HG03097 (cell line): Measurements from ENCODE around the gene SMIM45.

ENCODE experiments used
- ATAC-seq: cut with Tn5 transposase; IDR thresholded peaks from one replicate; pipeline ENCODE4 v1.9.1; 2021; ENCODE audit not compliant: unreplicated experiment, low FRiP score

The SMIM45 gene

DNA sequence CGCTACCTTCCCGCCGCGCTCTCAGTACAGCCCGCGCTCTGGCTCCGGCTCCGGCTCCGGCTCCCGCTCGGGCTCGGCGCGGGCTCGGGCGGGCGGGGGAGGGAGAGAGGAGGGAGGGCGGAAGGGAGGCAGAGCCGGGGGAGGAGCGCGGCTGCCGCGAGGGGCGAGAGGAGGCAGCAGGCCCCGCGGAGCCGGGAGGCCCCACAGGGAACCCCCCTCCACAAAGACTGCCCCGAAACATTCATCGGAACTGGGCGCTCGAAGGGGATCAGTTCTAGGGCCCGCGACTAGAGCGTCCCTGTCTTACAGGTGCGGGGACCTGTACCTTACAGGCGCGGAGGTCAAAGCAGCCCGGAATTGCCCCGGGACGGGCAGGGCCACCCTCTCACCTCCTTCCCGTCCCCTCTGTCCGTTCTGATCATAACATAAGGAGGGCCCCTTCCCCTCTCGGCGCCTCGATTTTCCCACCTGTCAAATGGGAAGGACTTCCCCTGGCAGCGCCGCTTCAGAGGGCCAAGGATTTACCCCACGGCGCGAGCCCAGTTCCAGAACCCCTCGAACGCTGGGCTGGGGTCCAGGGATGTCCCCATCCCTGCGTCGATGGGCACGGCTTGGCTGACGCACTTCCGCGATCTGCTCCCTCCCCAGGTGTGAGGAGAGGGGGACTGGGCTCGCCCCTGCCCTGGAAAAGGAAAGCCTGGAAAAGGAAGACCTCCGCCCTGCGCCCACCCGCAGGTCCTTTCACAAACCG lies 36.7 kb upstream of the SMIM45 start, which contains the start of gene SHISA8:
Gene SHISA8 (minus strand): TSS at position 40 of the 751 bp plus-strand sequence. CDS start 407 bp downstream, outside the sequence.
- no peak for ATAC-seq

DNA sequence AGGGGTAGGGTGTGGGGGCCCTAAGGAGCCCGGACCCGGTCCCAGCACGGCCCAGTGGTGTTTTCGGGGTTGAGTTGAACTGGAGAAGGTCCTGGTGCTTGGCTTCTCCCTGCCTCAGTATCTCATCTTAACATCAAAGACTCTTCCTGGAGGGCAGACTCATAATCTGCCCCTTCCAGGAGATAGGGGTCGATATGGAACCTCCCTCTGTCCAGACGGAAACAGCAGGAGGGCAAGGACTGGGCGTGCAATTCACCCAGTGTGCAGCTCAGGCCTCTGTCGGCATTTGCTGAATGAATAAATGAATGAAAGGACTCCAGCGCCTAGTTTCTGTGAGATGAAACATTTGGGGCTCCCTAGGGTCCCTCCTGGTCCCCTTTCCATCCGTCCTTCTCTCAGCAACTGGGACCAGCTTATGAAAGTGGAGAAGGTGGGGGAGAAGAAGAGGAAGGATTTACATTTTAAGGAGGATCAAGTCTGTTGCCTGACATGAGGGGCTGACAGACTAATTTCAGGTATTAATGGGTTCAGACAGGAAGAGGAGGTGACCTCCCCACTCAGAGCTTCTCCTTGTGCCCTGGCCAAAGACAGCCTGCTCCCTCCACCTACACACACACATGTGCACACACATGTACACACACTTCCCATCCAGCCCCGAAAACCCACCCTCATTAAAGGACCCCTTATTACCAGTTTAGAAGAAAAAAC lies 36.0 kb upstream of the SMIM45 start:
- ATAC-seq = no peak

DNA sequence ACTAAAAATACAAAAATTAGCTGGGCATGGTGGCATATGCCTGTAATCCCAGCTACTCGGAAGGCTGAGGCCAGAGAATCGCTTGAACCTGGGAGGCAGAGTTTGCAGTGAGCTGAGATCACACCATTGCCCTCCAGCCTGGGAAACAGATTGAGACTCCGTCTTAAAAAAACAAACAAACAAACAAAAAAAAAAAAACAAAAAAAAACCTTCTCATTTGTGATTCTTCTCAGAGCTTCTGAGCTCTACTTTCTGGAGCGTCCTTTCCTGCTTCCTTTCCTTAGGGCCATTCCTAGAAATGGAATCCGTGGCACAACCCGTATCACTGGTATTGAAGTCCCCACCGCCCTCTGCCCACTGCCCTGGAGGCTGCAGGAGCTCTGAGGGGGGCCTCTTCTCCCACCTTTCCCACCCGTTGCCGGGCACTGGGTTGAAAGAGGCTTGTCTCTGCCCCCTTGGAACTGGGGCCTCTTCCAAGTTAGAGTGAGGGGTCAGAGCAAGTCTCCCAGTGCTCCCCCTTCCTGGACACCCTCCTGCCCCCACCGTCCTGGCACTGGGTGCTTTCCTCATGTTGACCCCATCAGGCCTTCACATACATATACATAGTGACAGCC lies 35.1 kb upstream of the SMIM45 start:
- no peak for ATAC-seq

DNA sequence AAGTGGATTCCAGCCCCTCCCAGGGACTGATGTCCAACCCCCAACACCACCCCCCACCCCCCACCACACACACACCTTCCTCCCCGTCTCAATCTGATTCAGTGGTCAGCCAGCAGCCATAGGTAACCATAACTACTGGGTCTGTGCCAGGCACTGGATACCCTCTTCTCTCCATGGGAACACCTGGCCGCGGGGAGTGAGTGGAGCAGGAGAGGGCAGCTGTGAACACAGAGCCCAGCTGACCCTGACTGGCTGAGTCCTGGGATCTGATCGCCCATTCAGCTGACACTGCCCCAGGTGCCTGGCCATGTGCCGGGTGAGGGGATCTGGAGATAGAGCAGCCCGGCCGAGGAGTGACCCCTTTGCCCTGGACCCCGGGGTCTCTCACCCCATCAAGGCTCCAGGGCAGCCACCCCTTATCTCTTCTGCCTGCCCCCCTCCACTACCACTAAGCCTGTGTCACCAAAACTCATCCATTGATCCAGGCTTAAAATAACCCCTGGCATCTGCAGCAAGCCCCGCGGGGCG lies 34.5 kb upstream of the SMIM45 start:
- no peak for ATAC-seq

DNA sequence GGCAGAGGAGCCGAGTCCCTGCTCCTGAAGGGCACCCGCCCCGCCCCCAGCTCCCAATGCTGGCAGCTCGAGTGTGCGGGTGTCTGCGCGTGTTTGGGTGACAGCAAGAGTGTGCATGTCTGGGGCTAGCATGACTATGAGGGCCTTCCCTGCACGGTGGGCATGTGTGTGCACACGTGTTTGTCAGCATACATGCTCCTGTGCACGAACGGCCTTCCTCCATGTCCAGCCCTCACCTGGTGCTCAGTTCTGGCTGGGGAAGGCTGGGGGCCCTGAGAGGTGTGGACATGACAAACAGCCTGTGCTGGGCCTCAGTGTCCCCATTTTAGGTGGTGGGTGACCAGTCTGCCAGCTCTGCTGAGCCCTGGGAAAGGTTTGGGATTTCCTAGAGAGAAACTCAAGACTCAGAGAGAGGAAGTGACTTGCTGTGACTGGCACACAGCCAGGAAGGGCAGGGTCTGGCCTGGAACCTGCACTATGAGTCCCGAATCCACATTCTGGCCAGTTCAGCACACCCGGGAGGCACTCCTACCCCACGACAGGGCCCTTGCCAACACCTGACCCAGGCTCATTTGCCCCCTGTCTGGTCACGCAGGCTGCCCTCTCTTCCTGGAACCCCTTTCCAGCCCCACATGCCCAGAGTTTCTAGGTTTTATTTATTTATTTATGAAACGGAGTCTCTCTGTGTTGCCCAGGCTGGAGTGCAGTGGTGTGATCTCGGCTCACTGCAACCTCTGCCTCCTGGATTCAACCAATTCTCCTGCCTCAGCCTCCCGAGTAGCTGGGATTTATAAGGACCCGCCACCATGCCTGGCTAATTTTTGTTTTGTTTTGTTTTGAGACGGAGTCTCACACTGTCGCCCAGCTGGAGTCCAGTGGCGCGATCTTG lies 33.8 kb upstream of the SMIM45 start:
- ATAC-seq = no peak

DNA sequence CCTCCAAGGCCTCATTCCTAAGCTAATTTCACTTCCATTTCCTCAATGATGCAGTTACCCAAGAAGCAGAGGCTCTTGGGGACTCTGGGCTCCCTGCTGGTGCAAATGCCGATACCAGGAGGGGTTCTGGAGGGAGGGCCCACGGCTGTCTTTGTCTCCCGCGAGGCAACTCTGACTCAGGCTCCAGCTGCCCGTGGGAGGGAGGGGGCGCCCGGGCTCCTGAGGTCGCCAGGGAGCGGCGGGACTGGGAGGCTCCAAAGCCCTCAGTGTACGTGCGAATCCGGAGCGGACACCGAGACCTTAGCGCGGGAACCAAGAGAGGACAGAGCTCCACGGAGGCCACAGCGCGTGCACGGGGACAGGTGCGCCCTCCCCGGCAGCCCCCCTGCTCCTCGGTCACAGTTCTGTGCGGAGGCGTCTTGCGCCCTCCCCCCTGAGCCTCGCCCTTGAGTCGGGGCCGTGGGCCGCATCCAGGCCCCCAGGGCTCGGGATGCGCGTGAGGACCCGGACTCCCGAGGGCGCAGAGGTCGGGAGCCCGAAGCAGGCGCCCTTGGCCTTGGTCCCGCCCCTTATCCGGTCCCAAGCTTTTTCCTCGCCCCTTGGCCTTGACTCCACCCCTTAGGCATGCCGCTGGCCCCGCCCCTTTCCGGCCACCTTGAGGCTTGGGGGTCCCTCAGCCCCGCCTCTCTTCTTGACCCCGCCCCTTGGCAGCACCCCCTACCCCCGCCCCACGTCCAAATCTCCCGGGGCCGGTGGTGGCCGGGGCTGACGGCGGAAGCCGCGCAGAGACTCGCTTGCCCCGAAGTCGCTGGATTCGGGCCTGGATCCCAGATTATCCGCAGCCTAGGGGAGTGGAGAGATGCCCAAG lies 32.4 kb upstream of the SMIM45 start:
- ATAC-seq = peak; percentile 55

DNA sequence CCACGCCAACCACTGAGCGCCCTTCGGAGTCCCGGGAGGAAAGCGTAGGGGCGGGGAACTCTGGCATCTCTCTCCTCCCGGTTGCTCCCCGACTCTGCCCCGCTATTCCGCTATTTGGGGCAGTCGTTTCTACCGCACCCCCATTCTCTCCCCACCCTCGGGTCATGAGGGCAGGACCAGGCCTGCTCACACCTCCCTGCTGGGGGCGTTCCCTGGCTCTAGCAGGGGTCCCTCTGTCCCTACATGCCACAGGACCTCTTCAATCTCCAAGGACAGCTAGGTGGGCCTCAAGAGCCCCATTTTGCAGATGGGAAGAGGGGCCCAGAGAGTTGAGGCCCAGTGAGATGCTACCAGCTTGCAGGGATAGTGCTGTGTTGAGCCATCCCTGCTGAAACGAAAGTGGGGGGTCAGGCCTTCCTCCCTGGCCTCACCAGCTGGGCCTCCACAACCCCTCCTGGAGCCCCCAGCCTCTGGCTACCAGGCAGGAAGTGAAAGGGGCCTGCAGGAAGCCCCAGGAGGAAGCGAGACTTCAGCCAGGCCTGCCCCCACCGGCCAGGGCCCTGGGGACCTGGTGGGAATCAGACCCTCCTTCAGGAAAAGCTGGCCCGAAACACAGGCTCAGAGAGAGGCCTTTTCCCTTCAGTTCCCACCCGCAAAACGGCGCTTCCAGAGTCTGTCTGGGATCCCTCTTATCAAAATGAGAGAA lies 31.5 kb upstream of the SMIM45 start:
- peak; percentile 22 for ATAC-seq

DNA sequence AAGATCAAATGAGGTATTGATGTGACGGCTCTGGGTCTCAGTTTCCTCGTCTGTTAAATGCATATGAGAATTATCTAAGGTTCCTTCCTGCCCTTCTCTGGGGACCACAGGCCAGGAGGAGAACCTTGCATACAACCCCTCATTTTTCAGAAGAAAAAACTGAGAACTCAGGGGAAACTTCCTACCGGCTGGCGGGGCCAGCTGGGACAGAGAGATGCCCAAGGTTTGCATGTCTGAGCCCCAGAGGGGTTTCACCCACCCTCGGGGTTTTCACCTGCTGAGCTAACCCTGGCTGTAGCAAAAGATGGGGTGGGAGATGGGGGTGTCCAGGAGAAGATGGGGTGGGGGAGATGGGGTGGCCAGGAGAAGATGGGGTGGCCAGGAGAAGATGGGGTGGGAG lies 29.6 kb upstream of the SMIM45 start:
- ATAC-seq = no peak

DNA sequence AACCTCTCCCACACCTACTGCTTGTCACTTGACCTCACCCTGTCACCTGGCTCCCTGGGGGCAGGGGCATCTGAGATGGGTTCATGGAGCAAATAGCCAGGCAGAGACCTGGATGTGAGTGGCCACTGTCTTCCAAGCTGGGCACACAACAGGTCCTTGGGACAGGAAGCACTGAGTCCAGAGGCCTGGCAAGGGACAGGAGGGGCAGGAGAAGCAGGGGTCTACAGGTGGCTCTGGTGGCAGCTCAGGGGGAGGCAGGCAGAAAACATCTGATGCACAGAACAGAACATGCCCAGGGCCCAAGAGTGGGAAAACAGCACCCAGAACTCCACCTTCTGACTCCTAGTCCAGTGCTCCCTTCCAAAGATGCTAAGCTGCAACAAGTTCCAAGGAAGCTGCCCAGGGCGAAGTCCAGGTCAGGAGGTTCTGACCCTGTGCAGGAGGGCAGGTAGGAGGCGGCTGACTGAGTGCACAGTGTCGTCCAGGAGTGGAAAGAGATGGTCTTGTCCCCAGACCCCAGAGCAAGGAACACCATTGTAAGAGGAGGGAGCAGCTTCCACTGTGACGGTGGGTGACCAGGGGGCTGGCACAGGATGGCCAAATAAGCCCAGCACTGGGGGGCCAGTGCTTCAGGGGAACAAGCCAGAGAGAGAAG lies 28.9 kb upstream of the SMIM45 start:
- no peak for ATAC-seq

DNA sequence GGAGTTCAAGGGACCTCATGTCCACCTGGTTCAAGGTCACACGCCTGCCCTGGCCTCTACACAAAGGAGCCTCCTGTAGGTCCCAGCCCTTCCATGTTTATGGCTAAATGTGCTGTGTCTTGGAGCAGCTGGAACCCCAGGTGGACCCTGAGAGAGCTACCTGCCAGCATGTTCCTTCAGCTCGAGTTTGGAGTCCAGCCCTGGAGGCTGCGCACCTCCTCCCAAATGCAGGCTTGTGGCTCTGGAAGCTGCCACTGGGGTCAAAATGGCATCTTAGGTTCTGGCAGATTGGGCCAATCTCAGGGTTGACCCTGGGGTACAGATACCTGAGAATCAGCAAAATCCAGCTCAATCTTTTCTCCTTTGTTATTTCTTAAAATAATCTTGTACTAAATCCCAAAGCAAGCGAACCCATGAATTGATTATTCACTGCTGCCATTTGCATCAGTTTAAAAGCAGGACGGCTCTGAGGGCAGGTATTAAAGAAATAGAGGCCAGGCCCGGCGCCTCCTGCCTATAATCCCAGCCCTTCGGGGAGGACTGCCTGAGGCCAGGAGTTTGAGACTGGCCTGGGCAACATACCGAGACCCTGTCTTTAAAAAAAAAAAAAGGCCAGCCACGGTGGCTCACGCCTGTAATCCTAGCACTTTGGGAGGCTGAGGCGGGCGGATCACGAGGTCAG lies 28.2 kb upstream of the SMIM45 start:
- no peak for ATAC-seq

DNA sequence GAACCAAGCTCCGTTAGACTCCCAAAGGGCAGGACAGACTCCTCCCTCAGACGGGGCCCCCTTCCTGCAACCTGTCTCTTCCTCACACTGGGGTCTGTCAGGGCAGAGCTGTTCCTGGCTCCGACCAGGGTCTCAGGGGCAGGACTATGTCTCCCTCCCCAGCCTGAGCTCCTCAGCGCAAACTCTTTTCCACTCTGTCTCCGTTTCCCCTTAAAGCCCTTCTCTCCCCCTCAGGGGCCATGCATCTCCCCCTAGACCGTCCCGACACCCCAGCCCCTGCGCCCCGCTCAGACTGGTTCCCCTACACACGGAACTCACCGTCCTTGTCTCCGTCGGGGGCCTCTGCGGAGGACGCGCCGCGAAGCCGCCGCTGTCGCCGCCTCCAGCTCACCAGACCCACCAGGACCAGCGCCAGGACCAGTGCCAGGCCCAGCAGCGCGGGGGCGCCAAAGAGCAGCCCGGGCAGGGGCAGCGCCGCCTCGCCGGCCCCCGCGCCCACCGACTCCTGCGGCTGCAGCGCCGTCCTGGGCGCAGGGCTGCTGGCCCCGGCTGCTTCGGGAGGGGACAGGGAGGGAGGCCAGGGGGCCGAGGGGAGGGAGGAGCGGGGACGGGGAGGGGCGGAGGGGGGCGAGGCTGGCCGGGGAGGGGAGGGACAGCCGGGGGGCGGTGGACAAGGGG lies 26.0 kb upstream of the SMIM45 start:
- no peak for ATAC-seq

DNA sequence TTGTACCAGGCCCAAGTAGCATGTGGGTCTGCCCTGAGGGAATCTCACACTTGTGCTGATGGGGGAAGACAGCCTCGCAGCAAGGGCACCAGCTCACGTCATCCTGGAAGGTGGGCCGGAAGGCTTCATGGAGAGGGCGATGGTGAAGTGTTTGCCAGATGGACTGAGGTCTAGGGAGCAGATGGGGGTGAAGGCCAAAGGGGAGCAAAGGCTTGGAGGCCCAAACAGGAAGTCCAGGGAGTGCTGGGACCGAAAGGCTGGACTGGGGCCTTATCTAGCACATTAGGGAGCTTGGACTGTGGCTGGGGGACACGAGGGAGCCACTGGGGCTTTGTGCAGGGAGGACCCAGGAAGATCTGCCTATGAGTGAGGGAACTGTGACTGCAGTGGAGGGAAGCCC lies 24.1 kb upstream of the SMIM45 start:
- no peak for ATAC-seq

DNA sequence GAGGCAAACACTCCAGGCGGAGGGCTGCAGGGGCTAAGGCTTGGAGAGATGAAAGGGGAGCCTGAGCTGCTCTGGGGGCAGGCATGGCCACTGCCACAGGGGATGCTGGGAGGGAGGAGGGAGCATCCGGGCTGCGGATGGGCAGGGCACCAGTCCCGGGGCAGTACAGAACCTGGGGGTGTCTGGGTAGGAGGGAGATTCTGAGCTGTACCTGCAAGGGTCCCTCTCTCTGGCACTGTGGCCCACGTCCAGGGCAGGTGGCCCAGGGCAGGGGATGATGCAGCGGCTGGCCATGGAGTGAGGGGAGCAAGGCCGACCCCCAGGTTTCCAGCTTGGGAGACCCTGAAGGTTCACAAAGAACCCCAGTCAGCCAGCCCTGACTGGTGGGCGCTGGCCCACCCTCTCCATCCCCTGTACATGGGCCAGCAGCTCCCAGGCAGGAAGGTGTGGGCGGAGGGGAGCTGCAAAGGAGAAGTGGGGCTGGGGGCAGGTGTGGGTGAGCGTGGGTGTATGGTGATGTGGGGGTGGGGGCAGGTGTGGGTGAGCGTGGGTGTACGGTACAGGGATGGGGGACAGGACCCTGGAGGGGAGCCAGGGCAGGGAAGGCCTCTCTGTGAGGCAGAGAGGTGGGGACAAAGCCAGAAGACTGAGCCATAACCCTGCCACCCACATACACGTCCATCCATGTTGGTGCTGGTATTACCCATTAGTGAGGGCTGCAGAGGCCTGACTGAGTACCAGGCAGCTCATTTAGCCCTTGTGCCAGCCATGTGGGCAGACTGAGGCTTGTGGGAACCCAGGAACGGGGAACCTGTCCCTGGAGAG lies 23.1 kb upstream of the SMIM45 start:
- no peak for ATAC-seq

DNA sequence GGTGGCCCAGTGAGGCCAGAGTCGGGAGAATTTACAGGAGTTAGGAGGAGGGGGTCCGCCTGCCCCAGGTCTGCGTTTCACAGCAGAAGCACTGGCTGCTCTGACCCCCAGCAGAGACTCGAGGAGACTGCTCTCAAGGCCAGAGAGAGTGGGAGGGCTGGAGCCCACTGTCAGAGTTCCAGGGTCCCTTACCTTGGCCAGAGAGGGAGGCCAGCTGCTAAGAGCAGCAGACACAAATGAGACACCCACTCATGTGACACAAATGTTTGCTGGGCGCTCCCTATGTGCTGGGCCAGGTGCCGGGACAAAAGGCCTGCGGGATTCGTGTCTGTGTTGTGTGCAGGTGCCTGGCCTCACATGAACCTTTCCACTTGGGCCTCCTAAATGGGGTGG lies 22.5 kb upstream of the SMIM45 start:
- no peak for ATAC-seq

DNA sequence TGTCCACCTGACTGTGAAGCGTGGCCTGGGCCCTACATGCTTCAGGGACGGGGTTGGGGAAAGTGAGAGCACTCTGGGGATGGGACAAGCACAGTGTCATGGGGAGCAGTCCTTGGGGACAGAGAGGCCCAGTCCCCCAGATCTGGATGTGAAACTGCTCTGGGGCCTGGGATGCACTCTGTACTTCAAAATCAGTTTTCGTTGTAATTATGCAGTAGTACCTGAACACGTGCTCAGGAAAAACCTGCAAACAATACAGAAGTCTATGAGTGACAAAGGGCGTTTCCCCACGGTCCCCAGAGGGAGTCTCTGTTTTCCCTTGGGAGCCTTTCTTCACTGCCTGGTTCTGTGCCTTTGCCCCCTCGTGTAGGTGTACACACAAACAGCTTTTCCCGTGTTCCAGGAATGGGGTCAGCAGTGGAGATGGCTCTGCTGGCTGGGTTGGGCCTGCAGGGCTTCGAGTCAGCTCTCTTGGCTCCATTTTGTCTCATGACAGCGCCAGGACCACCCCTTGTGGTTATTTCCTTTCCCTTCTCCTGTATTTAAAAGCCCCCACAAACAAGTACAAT lies 20.2 kb upstream of the SMIM45 start:
- ATAC-seq = no peak

DNA sequence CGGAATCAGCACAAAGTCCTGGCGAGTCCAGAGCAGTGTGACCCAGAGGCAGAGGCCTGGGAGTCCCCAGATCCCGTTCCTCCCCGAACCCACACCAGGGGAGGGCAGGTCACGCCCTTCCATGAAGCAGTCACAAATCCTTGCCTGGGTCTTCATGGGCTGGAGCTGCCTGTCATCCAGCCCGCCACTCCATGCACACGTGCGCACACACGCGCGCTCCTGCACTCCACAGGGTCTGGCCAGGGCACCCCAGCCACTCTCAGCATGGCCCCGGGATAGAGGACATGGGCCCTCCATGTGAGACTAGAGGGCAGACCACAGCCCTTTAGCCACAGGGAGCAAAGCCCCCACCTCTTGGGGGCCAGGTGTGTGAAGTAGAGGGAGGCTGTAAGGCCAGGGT lies 19.6 kb upstream of the SMIM45 start:
- ATAC-seq = no peak
